Stimulated activated CD4-positive, alpha-beta T cell treated with anti-CD3 and anti-CD28 coated beads, Interleukin-15, amount 100 ng/mL, for 48 hours (primary cell): ENCODE data around the gene ADAMTS2.
"Not testable (repeated sequence)": the region's sequence is repeated elsewhere in the genome, so short reads cannot be mapped to it uniquely, and the experiment has no call there.

ENCODE experiments used
- DNase-seq, 2 donors: peaks; one replicate each; pipeline ENCODE4 v3.0.0-alpha.2; 2020; ENCODE audit warnings: low read depth in 2 of 2

The ADAMTS2 gene

DNA sequence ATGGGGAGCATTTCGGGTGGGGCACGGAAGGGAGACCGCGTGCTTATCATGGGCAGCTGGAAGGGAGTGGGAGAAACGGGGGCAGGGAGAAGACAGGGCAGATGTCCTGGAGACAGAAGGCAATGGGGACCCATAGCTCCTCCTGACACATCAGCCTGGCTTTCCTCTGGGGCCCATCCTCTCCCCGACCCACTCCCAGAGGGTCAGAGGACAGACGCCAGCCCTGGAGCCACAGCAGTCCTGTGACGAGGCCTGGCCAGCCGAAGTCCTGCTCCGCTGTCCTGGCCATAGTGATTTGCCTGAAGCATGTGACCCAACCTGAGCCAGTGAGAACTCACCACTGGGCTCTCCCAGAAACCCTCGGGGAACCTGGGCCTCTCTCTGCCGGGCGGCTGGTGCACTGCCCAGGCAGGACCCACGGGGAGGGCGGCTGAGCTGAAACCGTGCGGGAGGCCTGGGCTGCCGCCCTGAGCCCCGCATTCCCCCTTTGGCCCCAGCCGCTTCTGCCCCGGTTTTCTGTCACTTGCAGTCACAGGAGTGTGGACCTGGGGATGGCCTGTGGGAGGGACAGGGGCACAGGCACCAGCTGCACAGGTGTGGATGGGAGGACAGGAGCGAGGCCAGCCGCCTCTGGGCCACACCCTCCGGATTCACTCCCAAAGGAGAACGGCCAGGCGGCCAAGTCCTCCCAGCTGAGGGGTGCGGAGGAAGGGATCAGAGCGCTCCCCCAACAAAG, 19.8 kb downstream of the ADAMTS2 start:
- no peak for DNase-seq

DNA sequence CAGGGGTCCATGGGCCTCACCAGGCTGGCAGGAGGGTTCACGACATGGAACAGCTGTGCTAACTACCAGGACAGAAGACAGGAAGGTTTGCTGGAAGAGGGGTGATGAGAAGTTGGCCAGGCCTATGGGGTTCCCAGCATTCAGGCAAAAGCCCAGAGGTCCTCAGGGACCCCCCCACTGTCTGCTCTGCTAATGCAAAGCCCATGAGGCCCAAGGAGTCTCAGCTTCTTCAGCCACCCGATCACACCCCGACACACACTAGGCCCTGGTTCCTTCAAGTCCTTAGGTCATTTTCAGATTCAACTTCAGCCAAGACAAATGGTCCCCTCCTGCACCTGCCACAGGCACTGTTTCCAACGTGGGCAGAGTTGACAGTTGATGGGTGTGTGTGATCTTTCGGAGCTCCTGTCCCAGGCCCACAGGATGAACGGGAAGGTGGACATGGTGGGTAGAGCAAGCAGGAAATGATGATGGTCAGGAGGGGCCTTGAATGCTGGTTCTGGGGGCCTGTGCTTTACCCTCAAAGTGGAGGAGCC, 20.4 kb downstream of the ADAMTS2 start:
- no peak for DNase-seq

DNA sequence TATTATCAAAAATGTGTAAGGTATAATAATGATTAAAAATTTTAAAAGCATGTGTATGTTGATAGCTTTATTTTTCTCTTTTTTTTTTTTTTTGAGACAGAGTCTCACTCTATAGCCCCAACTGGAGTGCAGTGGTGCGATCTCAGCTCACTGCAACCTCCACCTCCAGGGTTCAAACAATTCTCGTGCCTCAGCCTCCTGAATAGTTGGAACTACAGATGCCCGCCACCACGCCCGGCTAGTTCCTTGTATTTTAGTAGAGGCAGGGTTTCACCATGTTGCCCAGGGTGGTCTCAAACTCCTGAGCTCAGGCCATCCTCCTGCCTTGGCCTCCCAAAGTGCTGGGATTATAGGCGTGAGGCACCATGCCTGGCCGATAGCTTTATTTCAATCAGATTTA, 20.9 kb downstream of the ADAMTS2 start:
- DNase-seq, result not testable (repeated sequence)

DNA sequence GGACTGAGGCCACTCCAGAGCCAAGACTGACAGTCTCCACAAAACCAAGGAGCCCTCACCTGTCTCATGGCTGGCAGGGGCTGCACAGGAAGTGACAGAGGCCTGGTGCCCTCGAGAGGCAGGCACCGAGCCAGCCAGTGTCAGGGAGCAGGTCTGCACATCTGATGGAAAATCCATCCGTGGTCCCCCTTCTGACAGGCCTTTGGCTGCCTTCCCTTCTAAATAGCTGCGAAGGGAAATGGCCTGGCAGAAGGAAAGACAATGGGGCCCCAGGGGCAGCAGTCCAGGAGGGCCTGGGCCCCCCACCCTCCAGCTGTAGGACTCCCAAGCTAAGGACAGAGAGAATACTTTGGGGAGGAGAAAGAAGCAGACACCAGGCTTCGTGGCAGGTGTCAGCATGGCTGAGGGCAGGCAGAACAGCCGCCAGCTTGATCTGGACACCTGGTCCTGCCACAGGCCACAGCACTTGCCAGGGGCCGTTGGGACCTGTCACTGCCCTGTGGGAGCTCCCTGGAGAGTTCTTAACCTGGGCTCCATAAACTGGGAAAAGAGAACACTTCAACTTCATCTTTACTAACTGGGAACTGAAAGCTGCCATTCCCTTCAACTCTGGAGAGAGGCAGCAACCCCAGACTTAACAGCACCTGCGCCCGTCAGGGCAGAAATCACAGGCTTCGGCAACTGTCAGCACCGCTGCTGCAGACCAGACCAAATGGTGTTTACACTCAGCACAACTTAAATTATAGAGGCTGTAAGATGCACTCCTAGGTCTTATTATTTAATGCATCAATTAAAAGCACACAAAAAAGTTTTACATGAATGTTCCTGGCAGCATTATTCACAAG, 22.0 kb downstream of the ADAMTS2 start:
- DNase-seq, result no peak

DNA sequence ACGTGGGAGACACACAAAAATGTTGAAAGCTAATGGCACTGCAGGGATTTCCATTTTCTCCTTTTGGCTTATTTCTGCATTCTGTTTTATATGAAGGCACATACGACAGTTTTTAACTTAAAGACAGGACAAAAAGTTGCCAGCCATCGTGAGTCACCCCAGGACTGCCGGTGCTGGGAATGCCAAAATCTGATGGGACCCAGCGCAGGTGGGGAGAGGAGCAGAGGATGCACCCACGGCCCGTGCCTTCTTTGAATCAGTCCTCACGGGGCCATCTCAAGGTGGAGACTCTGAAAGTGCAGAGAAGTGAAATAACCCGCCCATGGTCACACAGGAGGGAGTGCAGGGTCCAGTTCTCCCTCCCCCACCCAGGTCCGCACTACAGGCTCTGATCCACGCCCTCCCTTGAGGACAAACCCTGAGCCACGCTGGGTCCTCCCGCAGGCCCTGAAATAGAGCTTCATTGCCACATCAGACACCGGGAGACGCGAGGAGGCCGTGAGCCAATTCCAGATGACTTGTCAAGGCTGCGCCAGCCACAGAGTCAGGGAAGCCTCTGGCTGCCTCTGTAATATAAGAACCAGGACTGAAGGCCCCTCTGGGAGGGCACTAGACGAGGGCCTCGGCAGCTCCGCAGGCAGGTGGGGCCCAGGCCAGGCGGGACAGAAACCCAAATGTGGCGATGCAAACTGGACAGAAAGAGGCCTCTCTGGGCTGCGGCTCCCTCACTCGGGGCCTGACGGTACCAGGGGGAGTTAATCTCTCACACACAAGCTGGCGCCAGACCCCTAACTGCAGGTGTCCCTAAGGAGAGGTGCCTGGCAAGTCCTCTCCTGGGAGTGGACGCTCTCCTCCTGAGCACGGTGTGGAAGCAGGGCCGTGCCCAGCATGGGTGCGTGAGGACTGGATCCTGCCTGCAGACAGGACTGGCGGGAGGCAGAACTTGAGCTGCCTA, 22.9 kb downstream of the ADAMTS2 start:
- no peak for DNase-seq

DNA sequence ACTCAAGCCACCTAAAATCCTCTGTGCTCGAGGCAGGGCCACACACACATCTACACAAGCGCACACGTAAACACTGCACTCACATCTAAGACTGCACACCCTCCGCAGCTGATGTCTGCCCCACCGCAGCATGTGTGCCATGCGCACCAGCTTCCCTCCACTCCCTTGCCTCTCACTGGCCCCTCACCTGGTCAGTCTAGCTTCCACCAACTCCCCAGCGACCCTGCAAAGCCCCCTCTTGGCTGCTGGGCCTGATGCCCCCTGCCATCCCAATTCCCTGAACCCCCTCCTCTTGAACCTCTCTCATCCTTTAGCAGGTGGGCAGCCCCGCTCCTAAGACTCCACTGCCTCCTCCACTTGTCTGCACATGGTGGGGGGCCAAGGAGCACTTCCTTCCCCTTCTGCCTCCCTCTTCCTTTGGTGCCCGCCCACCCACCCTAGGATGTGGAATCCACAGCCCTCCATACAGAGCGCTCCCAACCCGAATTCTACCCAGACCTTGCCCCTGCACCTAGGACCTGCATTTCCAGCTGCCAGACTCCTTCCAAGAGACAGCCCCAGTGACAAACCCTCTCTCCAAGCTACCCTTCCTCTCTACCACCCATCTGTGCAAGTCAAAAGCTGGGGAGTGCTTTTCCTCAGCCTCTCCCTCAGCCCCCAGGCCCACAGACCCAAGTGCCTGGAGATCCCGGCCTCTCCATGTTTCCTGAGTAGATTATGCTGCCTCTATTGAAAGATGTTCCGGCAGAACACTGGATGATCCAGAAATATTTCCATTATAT, 23.9 kb downstream of the ADAMTS2 start:
- DNase-seq, result no peak

DNA sequence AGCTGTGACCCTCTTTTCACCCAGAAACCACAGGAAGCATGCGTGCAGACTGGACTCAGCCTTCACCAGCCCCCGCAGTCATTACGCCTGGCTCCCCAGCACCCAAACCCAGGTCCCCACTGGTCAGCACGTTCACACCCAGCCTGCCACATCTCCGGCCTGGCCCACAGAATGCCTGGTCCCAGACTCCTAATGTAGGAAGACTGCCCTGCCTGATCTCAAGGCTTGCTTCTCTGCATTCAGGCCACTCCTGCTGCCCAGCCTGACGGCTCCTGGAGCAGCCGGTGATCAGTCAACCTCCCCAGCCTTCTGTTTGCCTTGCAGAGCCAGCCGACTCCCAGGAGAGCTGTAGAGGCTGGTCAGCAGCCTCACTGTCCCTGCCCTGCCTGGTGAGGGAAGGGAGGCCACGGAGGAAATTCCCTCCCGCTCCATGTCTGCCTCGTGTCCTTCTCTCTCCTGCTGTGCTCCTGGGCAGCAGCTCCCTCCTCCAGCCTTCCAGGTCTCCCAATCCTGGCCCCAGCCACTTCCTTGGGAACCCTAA, 25.4 kb downstream of the ADAMTS2 start:
- no peak for DNase-seq

DNA sequence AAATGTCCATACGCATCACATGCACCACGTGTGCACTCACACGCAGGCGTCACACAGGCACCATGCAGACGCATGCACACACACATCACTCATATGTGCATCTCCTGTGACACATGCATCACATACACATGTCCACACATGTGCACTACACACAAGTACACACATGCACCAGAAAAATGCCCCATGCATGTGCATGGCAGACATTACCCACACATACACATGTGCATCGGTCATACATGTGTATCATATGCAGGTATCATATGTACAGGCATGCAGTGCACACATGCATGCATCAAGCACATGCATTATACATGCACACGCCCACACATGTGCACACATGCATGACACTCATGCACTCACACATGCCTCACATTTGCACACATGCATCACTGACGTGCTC, 26.1 kb downstream of the ADAMTS2 start:
- DNase-seq, result no peak

DNA sequence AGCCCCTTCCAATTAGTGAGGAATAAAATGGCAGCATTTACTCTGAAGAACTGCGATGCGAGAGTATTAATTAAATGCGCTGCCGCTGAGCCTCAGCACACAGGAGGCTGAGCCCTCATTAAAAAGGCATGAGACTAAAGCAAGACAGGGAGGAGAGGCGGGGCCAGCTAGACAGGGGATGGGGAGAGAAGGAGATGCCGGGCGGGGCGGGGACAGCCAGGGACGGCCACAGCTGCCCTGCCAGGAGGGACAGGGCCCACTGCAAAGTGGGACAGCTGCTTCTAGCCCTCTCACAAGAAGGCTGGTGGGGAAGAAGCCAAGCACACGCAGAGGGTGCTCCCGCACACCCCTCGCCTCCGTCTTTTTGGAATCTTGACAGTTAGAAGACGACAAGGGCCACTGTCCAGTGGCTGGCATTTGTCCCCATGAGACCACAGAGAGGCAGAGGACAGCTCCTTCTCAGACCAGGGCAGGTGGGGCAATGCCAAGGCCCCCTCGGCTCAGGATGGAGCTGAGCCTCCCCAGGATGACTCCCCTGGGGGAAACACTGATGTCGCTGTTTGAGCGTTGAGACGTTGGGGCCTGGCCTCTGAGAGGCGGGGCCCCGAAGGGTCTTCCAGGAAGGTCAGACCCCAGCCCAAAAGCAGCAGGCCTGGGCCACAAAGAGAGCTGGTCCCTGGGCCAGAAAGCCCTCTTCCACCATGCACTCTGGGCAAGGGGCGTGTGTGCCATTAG, 26.9 kb downstream of the ADAMTS2 start:
- no peak for DNase-seq

DNA sequence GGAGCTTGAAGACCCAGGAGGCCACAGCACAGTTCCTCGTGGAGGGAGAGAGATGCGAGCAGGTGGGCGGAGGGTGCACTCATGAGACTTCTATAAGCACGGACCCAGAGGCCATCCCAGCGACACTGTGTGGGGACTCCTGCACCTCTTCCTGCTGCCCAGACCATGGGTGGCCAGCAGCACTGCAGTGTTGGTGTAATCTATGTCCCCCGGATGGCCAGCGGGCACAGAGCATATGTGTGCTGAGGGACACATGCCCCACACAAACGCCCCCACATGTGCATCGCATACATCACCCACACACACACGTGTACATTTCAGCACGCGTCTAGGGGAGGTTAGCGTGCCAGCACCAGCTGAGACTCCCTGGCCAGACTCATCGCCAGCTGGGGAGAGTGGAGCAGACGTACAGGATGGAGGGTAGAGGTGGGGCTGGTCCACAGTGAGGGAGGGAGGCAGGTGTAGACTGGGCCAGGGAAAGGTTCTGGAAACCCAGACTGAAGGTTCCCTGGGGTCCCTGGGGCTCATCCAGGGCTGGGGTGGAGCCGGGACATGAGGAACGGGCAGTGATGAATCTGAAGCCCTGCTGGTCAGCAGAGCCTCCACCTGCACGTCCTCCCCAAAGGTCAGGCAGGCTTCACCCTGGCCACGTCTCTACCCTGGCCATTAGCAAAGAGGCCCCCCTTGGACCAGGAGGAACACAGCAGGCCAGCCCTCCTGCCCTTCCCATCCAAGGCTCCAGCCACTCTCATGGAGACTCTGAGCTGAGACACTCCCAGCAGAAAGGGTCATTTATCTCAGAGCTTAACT, 27.6 kb downstream of the ADAMTS2 start:
- DNase-seq, result no peak

DNA sequence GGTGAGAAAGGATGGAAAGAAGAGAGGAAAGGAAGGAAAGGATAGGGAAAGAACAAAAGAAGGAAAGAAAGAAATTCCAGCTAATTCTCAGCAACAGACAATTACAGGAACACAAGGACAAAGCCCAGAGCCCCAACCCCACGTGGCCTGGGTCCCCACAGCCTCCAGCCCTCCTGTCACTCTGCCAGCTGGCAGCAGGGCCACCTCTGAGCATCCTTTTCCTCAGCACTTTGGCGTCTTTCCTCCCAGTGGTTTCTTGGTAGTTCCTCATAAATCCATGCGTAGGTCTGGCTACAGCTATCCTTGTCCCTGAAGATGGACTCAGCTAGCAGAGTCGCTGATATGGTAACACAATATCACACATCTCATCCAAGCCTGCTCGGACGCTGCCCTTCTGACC, 28.3 kb downstream of the ADAMTS2 start:
- DNase-seq, result no peak

DNA sequence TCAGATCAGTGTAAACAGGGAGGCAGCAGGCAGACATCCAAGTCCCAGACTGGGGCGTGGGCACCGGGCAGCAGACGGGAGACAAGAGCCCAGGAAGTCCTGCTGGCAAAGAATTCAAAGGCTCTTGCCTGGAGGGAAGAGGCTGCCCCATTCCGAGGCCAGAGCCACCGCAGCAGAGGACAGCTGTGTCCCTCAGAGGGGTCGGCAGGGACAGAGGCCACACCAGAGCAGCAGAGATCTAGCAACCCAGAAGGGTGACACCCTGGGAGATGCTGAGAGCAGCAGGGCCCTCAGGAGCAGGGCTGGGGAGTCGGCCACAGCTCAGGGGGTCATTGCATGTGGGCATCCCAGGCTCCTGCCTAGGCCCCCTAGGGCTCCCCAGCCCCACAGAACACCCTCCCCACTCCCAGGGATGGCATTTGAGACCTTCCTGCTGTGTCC, 29.1 kb downstream of the ADAMTS2 start:
- no peak for DNase-seq

DNA sequence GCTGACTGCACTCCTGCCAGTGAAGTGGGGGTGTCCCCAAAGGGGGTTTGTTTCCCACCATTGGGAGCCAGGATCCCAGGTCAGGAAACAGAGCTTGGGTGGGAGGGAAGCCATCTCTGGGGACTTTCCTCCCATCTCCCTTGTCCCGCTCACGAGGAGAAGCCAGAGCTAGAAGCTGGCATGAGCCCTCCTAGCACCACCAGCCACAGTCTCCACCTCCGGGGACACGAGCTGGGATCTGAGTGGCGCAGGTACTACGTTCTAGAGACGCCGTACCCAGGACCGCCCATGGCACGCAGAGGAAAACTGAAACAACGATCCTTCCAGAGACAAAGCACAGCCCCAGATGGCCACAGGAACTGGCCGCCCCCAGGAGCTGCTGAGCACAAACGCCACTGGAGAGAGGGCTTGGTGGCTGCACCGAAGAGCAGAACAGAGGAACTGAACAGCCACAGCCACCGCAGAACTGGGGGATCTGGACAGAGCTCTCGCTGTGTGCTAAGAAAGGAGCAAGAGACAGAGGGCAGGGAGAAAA, 29.8 kb downstream of the ADAMTS2 start:
- DNase-seq, result no peak

DNA sequence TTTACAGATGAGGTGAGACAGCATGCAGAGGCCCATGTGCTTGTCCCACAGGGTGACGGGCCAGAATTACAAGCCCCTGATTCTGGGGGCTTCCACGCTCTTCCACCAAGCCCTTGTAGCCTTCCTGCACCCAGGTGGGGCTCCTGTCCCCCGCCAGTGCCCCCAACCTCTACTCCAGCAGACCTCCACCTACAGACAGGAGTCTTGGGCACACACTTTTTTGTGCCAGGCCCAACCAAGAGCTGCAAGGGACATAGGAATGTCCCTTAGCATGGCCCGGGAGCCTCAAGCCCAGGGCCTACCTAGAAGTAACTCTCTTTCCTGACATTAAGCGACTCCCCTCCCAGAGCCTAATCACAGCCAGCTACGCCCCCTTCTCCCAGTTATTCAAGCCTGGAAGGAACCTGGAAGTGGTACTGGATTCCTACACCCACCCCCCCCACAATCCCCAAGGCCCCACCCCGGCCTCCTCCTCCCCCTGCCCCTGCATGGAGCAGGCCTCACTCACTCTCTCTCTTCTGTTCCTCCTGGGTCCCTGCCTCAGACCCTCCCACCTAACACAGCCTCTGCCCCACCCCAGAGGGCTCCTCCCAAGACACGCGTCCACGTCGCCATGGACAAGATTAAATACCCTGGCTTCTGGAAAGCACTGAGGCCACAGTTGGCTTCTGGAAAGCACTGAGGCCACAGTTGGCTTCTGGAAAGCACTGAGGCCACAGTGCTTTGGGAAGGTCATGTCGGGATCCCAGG, 30.5 kb downstream of the ADAMTS2 start:
- DNase-seq, result no peak

DNA sequence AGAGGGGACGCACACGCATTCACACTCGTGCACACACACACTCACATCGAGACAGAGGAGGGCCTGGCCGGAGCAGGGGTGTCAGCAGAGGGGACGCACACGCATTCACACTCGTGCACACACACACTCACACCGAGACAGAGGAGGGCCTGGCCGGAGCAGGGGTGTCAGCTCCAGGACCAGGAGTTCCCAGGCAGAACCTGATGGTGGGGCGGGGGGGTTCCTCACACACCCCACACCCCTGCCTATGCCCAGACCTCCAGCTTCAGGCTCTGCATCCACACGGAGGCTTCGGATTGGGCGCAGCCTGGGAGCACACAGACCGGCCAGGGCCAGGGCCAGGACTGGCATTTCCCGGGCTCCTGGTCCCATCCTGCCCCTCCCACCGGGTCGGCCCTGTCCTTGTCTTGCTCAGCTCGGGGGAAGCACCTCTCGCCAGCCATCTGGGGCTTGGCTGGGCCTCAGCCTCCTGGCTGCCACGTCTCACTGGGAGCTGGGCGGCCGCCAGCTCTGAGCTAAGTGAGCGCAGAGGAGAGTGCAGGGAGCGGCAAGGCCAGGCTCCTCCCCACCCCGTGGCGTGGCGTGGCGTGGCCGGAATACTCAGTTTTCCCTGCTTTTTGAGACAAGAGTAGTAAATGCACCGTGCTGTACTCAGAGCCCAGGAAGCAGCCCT, 31.3 kb downstream of the ADAMTS2 start:
- no peak for DNase-seq

DNA sequence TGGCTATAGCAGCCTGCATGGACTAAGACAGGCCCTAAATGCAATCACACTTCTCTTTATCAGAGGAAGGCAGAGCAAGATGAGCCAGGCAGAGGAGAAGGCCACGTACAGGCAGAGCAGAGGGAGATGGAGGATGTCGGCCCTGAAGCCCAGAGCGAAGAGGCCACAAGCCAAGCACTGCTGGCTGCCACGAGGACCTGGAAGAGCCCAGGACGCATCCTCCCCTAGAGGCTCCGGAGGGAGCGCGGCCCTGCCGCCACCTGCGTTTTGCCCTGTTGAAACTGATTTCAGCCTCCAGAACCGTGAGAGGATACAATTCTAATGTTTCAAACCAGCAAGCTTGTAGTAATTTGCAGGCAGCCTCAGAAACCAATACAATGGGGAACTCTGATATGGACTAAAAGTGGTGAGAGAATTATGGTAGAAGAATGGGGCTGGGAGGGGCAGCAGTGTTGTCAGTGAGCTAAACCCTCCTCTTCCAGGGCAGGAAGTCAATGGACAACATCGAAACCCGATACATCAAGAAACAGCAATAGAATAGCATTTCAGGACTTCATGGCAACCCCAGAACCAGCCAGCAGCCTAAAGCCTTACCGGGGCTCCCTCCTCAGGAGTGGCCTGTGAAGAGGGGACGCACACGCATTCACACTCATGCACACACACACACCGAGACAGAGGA, 32.6 kb downstream of the ADAMTS2 start:
- DNase-seq, result no peak

DNA sequence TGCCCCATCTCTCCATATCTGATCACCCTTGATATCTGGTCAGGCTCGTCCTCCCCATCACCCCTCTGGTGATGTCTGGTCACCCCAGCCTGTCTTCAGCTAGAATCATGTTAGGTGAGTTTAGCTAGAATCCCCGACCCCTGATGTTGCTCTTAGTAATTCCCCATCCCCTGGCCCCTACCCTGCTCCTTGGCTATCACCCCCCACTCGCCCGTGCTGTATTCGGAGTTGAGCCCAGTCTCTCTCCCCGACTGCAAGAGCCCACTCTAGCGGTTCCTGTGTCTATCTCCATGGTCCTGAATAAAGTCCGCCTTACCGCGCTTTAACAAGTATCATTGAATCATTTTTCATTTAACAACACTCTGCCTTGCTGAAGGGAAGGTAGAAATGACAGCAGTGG, 33.7 kb downstream of the ADAMTS2 start:
- no peak for DNase-seq
